Neural progenitor cell (in vitro differentiated cells): Measurements from ENCODE around the gene MSH2.

Experiments
- EZH2phosphoT487 ChIP-seq: fragments of 200-600 bp; sonication (generic); IDR thresholded peaks from 2 replicates; pipeline ENCODE4 v1.6.1; 2017; ENCODE audit warnings: antibody characterized with exemption
- TF ChIP-seq, protein P1 (sequence below): fragments of 200-600 bp; sonication (generic); IDR thresholded peaks from 2 replicates; pipeline ENCODE4 v1.5.1; 2017; ENCODE audit warnings: antibody characterized with exemption, mild to moderate bottlenecking

DNA sequence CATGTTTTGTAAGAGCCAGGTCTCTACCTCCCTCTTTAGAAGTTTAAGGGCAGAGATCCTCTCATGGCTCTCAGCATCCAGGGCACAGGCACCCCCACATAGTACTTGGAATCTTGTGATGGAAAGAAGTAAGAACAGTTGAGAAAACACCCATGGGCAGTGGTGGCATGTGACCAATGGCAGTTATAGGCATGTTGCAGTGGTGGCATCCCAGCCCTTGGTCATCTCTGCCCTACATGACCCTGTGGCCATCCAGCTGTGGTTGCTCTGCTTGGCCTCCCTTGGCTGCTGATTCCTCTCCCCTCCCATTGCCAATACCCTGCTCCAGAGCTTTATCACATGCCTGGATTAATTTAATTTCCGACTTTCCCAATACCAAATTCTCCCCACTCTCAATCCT, 13.3 kb upstream of the MSH2 start:
- TF ChIP-seq, protein P1, sequence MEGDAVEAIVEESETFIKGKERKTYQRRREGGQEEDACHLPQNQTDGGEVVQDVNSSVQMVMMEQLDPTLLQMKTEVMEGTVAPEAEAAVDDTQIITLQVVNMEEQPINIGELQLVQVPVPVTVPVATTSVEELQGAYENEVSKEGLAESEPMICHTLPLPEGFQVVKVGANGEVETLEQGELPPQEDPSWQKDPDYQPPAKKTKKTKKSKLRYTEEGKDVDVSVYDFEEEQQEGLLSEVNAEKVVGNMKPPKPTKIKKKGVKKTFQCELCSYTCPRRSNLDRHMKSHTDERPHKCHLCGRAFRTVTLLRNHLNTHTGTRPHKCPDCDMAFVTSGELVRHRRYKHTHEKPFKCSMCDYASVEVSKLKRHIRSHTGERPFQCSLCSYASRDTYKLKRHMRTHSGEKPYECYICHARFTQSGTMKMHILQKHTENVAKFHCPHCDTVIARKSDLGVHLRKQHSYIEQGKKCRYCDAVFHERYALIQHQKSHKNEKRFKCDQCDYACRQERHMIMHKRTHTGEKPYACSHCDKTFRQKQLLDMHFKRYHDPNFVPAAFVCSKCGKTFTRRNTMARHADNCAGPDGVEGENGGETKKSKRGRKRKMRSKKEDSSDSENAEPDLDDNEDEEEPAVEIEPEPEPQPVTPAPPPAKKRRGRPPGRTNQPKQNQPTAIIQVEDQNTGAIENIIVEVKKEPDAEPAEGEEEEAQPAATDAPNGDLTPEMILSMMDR, result no peak
- no peak for TF ChIP-seq EZH2phosphoT487
